Naive B cell (primary cell): ENCODE results near the gene HDAC3. TPM values are rescaled to one million over a fixed set of nuclear protein-coding genes. Genes with fewer than 3 reads are reported as not detected.

ENCODE experiments used
- ATAC-seq, 2 donors: fragments of 150-1000 bp; cut with Tn5 transposase; 2 replicates each; pipeline ENCODE4 v1.10.0; 2021; ENCODE audit warnings: low read depth in 2 of 2, mild to moderate bottlenecking in 2 of 2, moderate library complexity in 2 of 2
- DNase-seq: peaks from one replicate; pipeline ENCODE4 v3.0.0; 2022
- H3K27ac Mint-ChIP-seq, 6 donors: one replicate each; pipeline ENCODE4 v1.8.0; 2020 to 2022; ENCODE audit warnings: mild to moderate bottlenecking in 6 of 6, mixed read lengths in 6 of 6, moderate library complexity in 5 of 6, inconsistent platforms in 2 of 6
- H3K27me3 Mint-ChIP-seq, 3 donors: one replicate each; pipeline ENCODE4 v1.8.0; 2021 to 2022; ENCODE audit warnings: mixed read lengths in 3 of 3, mild to moderate bottlenecking in 1 of 3
- H3K36me3 Mint-ChIP-seq, 2 donors: one replicate each; pipeline ENCODE4 v1.8.0; 2020 to 2022; ENCODE audit warnings: mixed read lengths in 2 of 2, inconsistent platforms in 1 of 2, mild to moderate bottlenecking in 1 of 2
- H3K4me1 Mint-ChIP-seq, 3 donors: one replicate each; pipeline ENCODE4 v1.8.0; 2020 to 2022; ENCODE audit warnings: mixed read lengths in 3 of 3, inconsistent platforms in 1 of 3, mild to moderate bottlenecking in 1 of 3, moderate library complexity in 1 of 3
- H3K4me3 Mint-ChIP-seq, 8 donors: one replicate each; pipeline ENCODE4 v1.8.0; 2020 to 2022; ENCODE audit warnings: mild to moderate bottlenecking in 8 of 8, mixed read lengths in 8 of 8, moderate library complexity in 8 of 8, inconsistent platforms in 2 of 8
- H3K9me3 Mint-ChIP-seq, 7 donors: one replicate each; pipeline ENCODE4 v1.8.0; 2020 to 2022; ENCODE audit warnings: mixed read lengths in 7 of 7, mild to moderate bottlenecking in 5 of 7, inconsistent platforms in 2 of 7, moderate library complexity in 1 of 7
- polyA plus RNA-seq, 6 donors: library from polyadenylated mRNA; unstranded; fragments of 300-500 nt; fragmentation: Illumina TruSeq; gene quantifications; one replicate each; pipeline ENCODE4 v1.2.3, GENCODE V29; 2021; ENCODE audit warnings: low read depth in 6 of 6

HDAC3 gene
- polyA plus RNA-seq, 6 donors from 2014 or later = 88.0 to 173 (median 99.5) TPM

GRCh38 chr5:141651728-141652105 lies 15.1 kb upstream of the HDAC3 start:
- H3K4me1 Mint-ChIP-seq = peaks cover 36 to 49% (median 37%) of the 10 kb centered on the region in 3 donors
- DNase-seq (no peak), ATAC-seq (no peak)
- peaks cover 0 to 2% (median 0%) of the 10 kb centered on the region in 7 donors for H3K9me3 Mint-ChIP-seq
- peak overlapping the region in 5 of 6 donors; percentile 91 to 98 (median 98) for H3K27ac Mint-ChIP-seq
- H3K36me3 Mint-ChIP-seq = peaks cover 2 to 4% of the 10 kb centered on the region in 2 donors
- H3K27me3 Mint-ChIP-seq = peaks cover 7 to 18% (median 17%) of the 10 kb centered on the region in 3 donors
- H3K4me3 Mint-ChIP-seq = peak overlapping the region; percentile 90 to 98 (median 95)

DNA sequence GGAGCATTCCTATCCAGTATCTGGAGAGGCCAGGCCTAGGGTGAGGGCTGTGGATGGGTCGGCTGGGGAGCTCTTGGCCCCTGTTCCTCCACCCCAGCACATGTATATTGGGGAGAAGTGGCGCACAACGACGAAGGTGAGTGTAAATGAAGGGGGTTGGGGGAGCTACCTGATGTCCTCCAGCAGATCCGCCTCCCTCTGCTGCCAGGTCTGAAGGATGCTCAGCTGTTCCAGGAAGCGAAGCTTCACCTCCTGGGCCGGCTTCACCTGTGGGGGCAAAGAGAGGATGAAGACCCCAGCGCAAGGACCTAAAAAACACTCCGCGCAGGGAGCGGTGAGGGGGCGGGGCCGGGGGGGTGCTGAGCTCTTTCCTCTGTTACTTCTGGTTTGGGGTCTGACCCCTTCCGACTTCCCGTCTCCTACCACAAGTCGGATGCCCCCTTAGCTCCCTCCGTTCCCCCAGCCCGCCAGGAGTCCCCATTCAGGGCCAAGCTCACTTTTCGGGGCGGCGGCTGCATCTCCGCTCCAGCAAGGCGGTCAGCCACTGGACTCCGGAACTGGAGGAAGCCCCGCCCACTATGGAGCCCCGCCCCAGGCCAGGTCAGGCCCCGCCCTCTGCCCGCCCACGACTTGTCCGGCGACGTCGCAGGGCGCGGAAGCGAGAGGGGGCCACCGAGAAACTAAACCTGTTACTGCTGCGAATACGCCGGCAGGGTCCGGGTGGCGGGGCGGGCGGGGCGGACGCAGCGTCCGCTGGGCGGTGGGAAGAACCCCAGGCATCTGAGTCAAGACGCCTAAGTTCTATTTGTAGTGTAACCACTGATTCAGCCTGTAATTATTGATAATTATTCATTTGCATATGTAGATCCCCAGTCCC lies 14.4 kb upstream of the HDAC3 start, which contains the start of gene FCHSD1:
Gene FCHSD1 (minus strand): TSS at position 568 of the 877 bp plus-strand sequence. CDS start 50 bp downstream, at position 518.
- Mint-ChIP-seq H3K36me3 (peaks cover 8 to 10% of the 10 kb centered on the region in 2 donors), H3K27ac (peak within 1 kb of the TSS; percentile 91 to 98 (median 96)), H3K27me3 (peaks cover 4 to 13% (median 12%) of the 10 kb centered on the region in 3 donors), H3K9me3 (peaks cover 0 to 2% (median 0%) of the 10 kb centered on the region in 7 donors), H3K4me1 (peaks cover 36 to 49% (median 37%) of the 10 kb centered on the region in 3 donors), H3K4me3 (peak within 1 kb of the TSS; percentile 90 to 98 (median 95))
- ATAC-seq = peak; percentile 95
- peak; percentile 80 for DNase-seq

- Mint-ChIP-seq H3K9me3 (peaks cover 0 to 2% (median 0%) of the 10 kb centered on the region in 7 donors), H3K4me3 (peak overlapping the region; percentile 76 to 98 (median 94)), H3K27ac (peak overlapping the region in 2 of 6 donors; percentile 77 to 92), H3K36me3 (peaks cover 10 to 17% of the 10 kb centered on the region in 2 donors), H3K4me1 (peaks cover 36 to 49% (median 37%) of the 10 kb centered on the region in 3 donors), H3K27me3 (peaks cover 0 to 1% (median under 1%) of the 10 kb centered on the region in 3 donors)
- ATAC-seq = no peak
- no peak for DNase-seq
Observed at GRCh38 chr5:141649972-141650371, 13.3 kb upstream of the HDAC3 start.

GRCh38 chr5:141649056-141649688 lies 12.5 kb upstream of the HDAC3 start:
- ATAC-seq (no peak), DNase-seq (no peak)
- H3K27ac Mint-ChIP-seq = peak overlapping the region in 3 of 6 donors; percentile 61 to 88 (median 81)

DNA sequence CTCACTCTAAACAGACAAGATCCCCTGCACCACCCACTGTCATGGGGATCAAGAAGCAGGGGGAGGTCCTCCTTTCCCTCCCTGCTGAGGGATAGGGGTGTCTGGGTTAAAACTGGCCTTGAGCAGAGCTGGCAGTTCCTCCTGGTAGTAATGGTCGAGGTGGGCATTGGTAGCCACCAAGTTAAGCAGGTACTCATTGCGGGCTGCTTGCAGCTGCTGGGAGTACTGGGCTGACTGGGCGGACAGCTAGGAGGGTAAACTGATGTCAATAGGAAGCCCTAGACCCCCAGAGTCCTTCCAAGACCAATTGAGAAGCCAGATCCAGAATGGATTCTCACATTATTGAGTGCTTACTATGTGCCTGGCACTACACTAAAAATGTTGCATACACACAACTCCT lies 11.2 kb upstream of the HDAC3 start:
- Mint-ChIP-seq H3K4me1 (peaks cover 36 to 48% (median 38%) of the 10 kb centered on the region in 3 donors), H3K4me3 (peak overlapping the region in 2 of 8 donors; percentile 0 to 8), H3K9me3 (peaks cover 0 to 2% (median 0%) of the 10 kb centered on the region in 7 donors), H3K27me3 (no peaks in the 10 kb centered on the region), H3K27ac (no peak overlapping the region), H3K36me3 (peaks cover 10 to 23% of the 10 kb centered on the region in 2 donors)
- ATAC-seq (no peak), DNase-seq (no peak)

More at GRCh38 chr5:141649056-141649688, 12.5 kb upstream of the HDAC3 start:
- Mint-ChIP-seq H3K9me3 (peaks cover 0 to 2% (median 0%) of the 10 kb centered on the region in 7 donors), H3K4me3 (peak overlapping the region in 4 of 8 donors; percentile 6 to 95 (median 34)), H3K27me3 (no peaks in the 10 kb centered on the region), H3K4me1 (peaks cover 36 to 49% (median 38%) of the 10 kb centered on the region in 3 donors), H3K36me3 (peaks cover 10 to 23% of the 10 kb centered on the region in 2 donors)

DNA sequence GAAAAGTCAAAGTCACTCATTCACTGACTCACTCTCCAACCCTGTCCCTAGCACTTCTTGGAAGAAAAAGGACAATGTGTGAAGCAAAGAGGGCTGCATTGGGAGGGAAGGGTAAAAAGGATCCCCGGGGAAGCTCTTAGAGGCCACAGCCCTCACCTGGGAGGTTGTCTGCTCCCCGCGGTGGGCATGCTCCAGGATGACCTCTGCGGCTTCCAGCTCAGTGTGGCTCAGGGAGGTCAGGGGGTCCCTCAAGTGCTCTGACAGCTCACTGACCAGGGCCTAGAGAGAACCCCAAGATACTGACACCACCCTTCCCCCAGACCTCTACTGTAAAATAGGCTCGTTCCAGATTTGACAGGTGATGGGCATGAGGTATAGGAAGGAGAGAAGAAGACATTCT lies 10.6 kb upstream of the HDAC3 start:
- Mint-ChIP-seq H3K9me3 (peaks cover 0 to 2% (median 0%) of the 10 kb centered on the region in 7 donors), H3K36me3 (peaks cover 10 to 23% of the 10 kb centered on the region in 2 donors), H3K27ac (no peak overlapping the region), H3K27me3 (no peaks in the 10 kb centered on the region), H3K4me3 (no peak overlapping the region), H3K4me1 (peaks cover 31 to 42% (median 33%) of the 10 kb centered on the region in 3 donors)
- no peak for DNase-seq
- ATAC-seq = no peak

- H3K27me3 Mint-ChIP-seq = no peaks in the 10 kb centered on the region
- H3K27ac Mint-ChIP-seq = peak overlapping the region in 1 of 6 donors; percentile 58
- H3K4me3 Mint-ChIP-seq = no peak overlapping the region
- H3K36me3 Mint-ChIP-seq = peaks cover 10 to 23% of the 10 kb centered on the region in 2 donors
- no peaks in the 10 kb centered on the region for H3K9me3 Mint-ChIP-seq
- H3K4me1 Mint-ChIP-seq = peaks cover 22 to 30% (median 23%) of the 10 kb centered on the region in 3 donors
- ATAC-seq = no peak
- no peak for DNase-seq
Observed at GRCh38 chr5:141646026-141646425, 9.4 kb upstream of the HDAC3 start.

- H3K27me3 Mint-ChIP-seq = no peaks in the 10 kb centered on the region
- no peak for ATAC-seq
- H3K9me3 Mint-ChIP-seq = no peaks in the 10 kb centered on the region
- H3K27ac Mint-ChIP-seq = no peak overlapping the region
- peak overlapping the region in 1 of 8 donors; percentile 57 for H3K4me3 Mint-ChIP-seq
- peaks cover 7 to 14% (median 14%) of the 10 kb centered on the region in 3 donors for H3K4me1 Mint-ChIP-seq
- DNase-seq = no peak
- H3K36me3 Mint-ChIP-seq = peaks cover 8 to 20% of the 10 kb centered on the region in 2 donors
Observed at GRCh38 chr5:141641634-141642267, 5.1 kb upstream of the HDAC3 start.

- peak overlapping the region in 1 of 8 donors; percentile 57 for H3K4me3 Mint-ChIP-seq
- no peak for ATAC-seq
- DNase-seq = no peak
- no peaks in the 10 kb centered on the region for H3K27me3 Mint-ChIP-seq
- peaks cover 14 to 21% (median 17%) of the 10 kb centered on the region in 3 donors for H3K4me1 Mint-ChIP-seq
- no peaks in the 10 kb centered on the region for H3K9me3 Mint-ChIP-seq
- peaks cover 0 to 10% of the 10 kb centered on the region in 2 donors for H3K36me3 Mint-ChIP-seq
- H3K27ac Mint-ChIP-seq = peak overlapping the region in 1 of 6 donors; percentile 85
Observed at GRCh38 chr5:141640698-141641097, 4.0 kb upstream of the HDAC3 start.

- Mint-ChIP-seq H3K4me1 (peaks cover 21 to 27% (median 21%) of the 10 kb centered on the region in 3 donors), H3K9me3 (no peaks in the 10 kb centered on the region), H3K27ac (no peak overlapping the region), H3K36me3 (peaks cover 0 to 7% of the 10 kb centered on the region in 2 donors), H3K27me3 (no peaks in the 10 kb centered on the region), H3K4me3 (peak overlapping the region in 1 of 8 donors; percentile 57)
- no peak for DNase-seq
- ATAC-seq = no peak
Observed at GRCh38 chr5:141640051-141640415, 3.4 kb upstream of the HDAC3 start.

- Mint-ChIP-seq H3K27ac (peak overlapping the region in 2 of 6 donors; percentile 29 to 75), H3K4me1 (peaks cover 21 to 32% (median 26%) of the 10 kb centered on the region in 3 donors)
Observed at GRCh38 chr5:141639357-141640050, 2.9 kb upstream of the HDAC3 start.

GRCh38 chr5:141638771-141639170 lies 2.1 kb upstream of the HDAC3 start:
- Mint-ChIP-seq H3K9me3 (no peaks in the 10 kb centered on the region), H3K27me3 (no peaks in the 10 kb centered on the region), H3K27ac (peak overlapping the region in 1 of 6 donors; percentile 75), H3K4me1 (peaks cover 27 to 39% (median 33%) of the 10 kb centered on the region in 3 donors), H3K36me3 (no peaks in the 10 kb centered on the region), H3K4me3 (peak overlapping the region in 7 of 8 donors; percentile 23 to 93 (median 89))
- DNase-seq = no peak
- no peak for ATAC-seq

More at GRCh38 chr5:141639357-141640050, 2.9 kb upstream of the HDAC3 start:
- no peak for DNase-seq
- peaks cover 0 to 2% of the 10 kb centered on the region in 2 donors for H3K36me3 Mint-ChIP-seq
- no peak for ATAC-seq
- no peaks in the 10 kb centered on the region for H3K27me3 Mint-ChIP-seq
- H3K4me3 Mint-ChIP-seq = peak overlapping the region in 3 of 8 donors; percentile 35 to 93 (median 69)
- H3K9me3 Mint-ChIP-seq = no peaks in the 10 kb centered on the region
